H9 (cell line): ENCODE data around the gene ZCCHC17. TPM values are rescaled to one million over a fixed set of nuclear protein-coding genes. Genes with fewer than 3 reads are reported as not detected.

Experiments used
- DNase-seq: peaks from one replicate; pipeline ENCODE4 v3.0.0-alpha.2; 2017
- H2AFZ ChIP-seq: one replicate; pipeline ENCODE4 v1.6.1; 2013; ENCODE audit warnings: mild to moderate bottlenecking, low read length, control low read depth, moderate library complexity
- H2AK5ac ChIP-seq: 2 replicates; pipeline ENCODE4 v1.6.1; 2013; ENCODE audit warnings: low read length, control low read depth, mixed read lengths; ENCODE audit not compliant: insufficient read length
- H2BK120ac ChIP-seq: one replicate; pipeline ENCODE4 v1.6.1; 2013; ENCODE audit warnings: low read depth, mild to moderate bottlenecking, low read length, control low read depth, inconsistent platforms; ENCODE audit not compliant: poor library complexity, severe bottlenecking
- H2BK12ac ChIP-seq: 2 replicates; pipeline ENCODE4 v1.6.1; 2013; ENCODE audit warnings: low read length, control low read depth, mixed read lengths, low read depth; ENCODE audit not compliant: insufficient read length
- H2BK15ac ChIP-seq: 2 replicates; pipeline ENCODE4 v1.6.1; 2013; ENCODE audit warnings: low read depth, low read length, control low read depth
- H2BK20ac ChIP-seq: one replicate; pipeline ENCODE4 v1.6.1; 2013; ENCODE audit warnings: low read depth, mild to moderate bottlenecking, low read length, control low read depth, inconsistent platforms; ENCODE audit not compliant: poor library complexity, severe bottlenecking
- H2BK5ac ChIP-seq: 2 replicates; pipeline ENCODE4 v1.6.1; 2013; ENCODE audit warnings: low read length, control low read depth, mixed read lengths; ENCODE audit not compliant: insufficient read length
- H3K14ac ChIP-seq: 2 replicates; pipeline ENCODE4 v1.6.1; 2013; ENCODE audit warnings: low read length, control low read depth; ENCODE audit not compliant: insufficient read depth
- H3K18ac ChIP-seq: 2 replicates; pipeline ENCODE4 v1.6.1; 2013; ENCODE audit warnings: low read depth, mild to moderate bottlenecking, mixed read lengths, low read length, control low read depth; ENCODE audit not compliant: insufficient read length
- H3K23ac ChIP-seq: 2 replicates; pipeline ENCODE4 v1.6.1; 2013; ENCODE audit warnings: low read length, control low read depth, mixed read lengths, low read depth; ENCODE audit not compliant: insufficient read length
- H3K23me2 ChIP-seq: 2 replicates; pipeline ENCODE4 v1.6.1; 2013; ENCODE audit warnings: low read depth, mild to moderate bottlenecking, mixed read lengths, low read length, control low read depth; ENCODE audit not compliant: insufficient read length, poor library complexity, severe bottlenecking
- H3K27ac ChIP-seq: 2 replicates; pipeline ENCODE4 v1.5.1; 2013; ENCODE audit warnings: low read length, control low read depth, mixed read lengths, low read depth; ENCODE audit not compliant: insufficient read length
- H3K27me3 ChIP-seq: 2 replicates; pipeline ENCODE4 v1.6.1; 2013; ENCODE audit warnings: low read length, control low read depth, inconsistent platforms; ENCODE audit not compliant: insufficient read depth
- H3K4ac ChIP-seq: 2 replicates; pipeline ENCODE4 v1.6.1; 2013; ENCODE audit warnings: low read depth, mild to moderate bottlenecking, control low read depth, inconsistent platforms, low read length, moderate library complexity
- H3K4me1 ChIP-seq: 2 replicates; pipeline ENCODE4 v1.6.1; 2013; ENCODE audit warnings: low read length, control low read depth, inconsistent platforms; ENCODE audit not compliant: insufficient read depth
- H3K4me2 ChIP-seq: 2 replicates; pipeline ENCODE4 v1.6.1; 2013; ENCODE audit warnings: low read length, control low read depth, mixed read lengths; ENCODE audit not compliant: insufficient read length, insufficient read depth
- H3K56ac ChIP-seq: 2 replicates; pipeline ENCODE4 v1.6.1; 2013; ENCODE audit warnings: low read depth, mild to moderate bottlenecking, mixed read lengths, low read length, control low read depth; ENCODE audit not compliant: insufficient read length
- H3K79me1 ChIP-seq: 2 replicates; pipeline ENCODE4 v1.6.1; 2013; ENCODE audit warnings: low read depth, mild to moderate bottlenecking, moderate library complexity, low read length, control low read depth, inconsistent platforms; ENCODE audit not compliant: insufficient read depth, poor library complexity, severe bottlenecking
- H3K79me2 ChIP-seq: 2 replicates; pipeline ENCODE4 v1.6.1; 2013; ENCODE audit warnings: low read length, control low read depth, inconsistent platforms; ENCODE audit not compliant: insufficient read depth
- H3K9ac ChIP-seq: 2 replicates; pipeline ENCODE4 v1.6.1; 2013; ENCODE audit warnings: low read length, control low read depth, mixed read lengths; ENCODE audit not compliant: insufficient read length; ENCODE audit errors: extremely low read depth
- H3K9me3 ChIP-seq: one replicate; pipeline ENCODE4 v1.6.1; 2013; ENCODE audit warnings: low read depth, low read length, inconsistent platforms; ENCODE audit not compliant: control insufficient read depth
- H3T11ph ChIP-seq: one replicate; pipeline ENCODE4 v1.6.1; 2013; ENCODE audit warnings: mild to moderate bottlenecking, low read length, control low read depth, inconsistent platforms
- H4K20me1 ChIP-seq: one replicate; pipeline ENCODE4 v1.6.1; 2013; ENCODE audit not compliant: control insufficient read depth, insufficient read length, insufficient read depth
- H4K5ac ChIP-seq: 2 replicates; pipeline ENCODE4 v1.6.1; 2013; ENCODE audit warnings: low read depth, mild to moderate bottlenecking, mixed read lengths, low read length, control low read depth; ENCODE audit not compliant: insufficient read length
- H4K8ac ChIP-seq: replicated peaks from 2 replicates; pipeline ENCODE4 v1.6.1; 2013; ENCODE audit warnings: low read length, control low read depth, mixed read lengths, low read depth; ENCODE audit not compliant: insufficient read length
- H4K91ac ChIP-seq: 2 replicates; pipeline ENCODE4 v1.6.1; 2013; ENCODE audit warnings: low read depth, mild to moderate bottlenecking, moderate library complexity, mixed read lengths, low read length, control low read depth; ENCODE audit not compliant: insufficient read length
- H3K27ac Mint-ChIP-seq, 3 experiments: 2 replicates in 2 of 3; 3 replicates in 1 of 3; pipeline ENCODE4 v1.8.0; 2020 to 2021; ENCODE audit warnings: mixed read lengths in 3 of 3, mild to moderate bottlenecking in 1 of 3, moderate library complexity in 1 of 3
- H3K27me3 Mint-ChIP-seq: 2 replicates; pipeline ENCODE4 v1.8.0; 2021; ENCODE audit warnings: low read depth, mild to moderate bottlenecking, moderate library complexity, mixed read lengths
- H3K36me3 Mint-ChIP-seq, 3 experiments: 2 replicates in 2 of 3; 3 replicates in 1 of 3; pipeline ENCODE4 v1.8.0; 2020 to 2021; ENCODE audit warnings: low read depth in 3 of 3, mixed read lengths in 3 of 3; ENCODE audit not compliant: insufficient read depth in 1 of 3
- H3K4me1 Mint-ChIP-seq, 2 experiments: 2 replicates each; pipeline ENCODE4 v1.8.0; 2020; ENCODE audit warnings: mixed read lengths in 2 of 2
- H3K4me3 Mint-ChIP-seq, 2 experiments: 2 replicates in 1 of 2; 3 replicates in 1 of 2; pipeline ENCODE4 v1.8.0; 2020 to 2021; ENCODE audit warnings: mild to moderate bottlenecking in 2 of 2, mixed read lengths in 2 of 2, moderate library complexity in 1 of 2
- H3K9me3 Mint-ChIP-seq, 2 experiments: 2 replicates in 1 of 2; 3 replicates in 1 of 2; pipeline ENCODE4 v1.8.0; 2020; ENCODE audit warnings: mild to moderate bottlenecking in 2 of 2, mixed read lengths in 2 of 2, moderate library complexity in 1 of 2
- CTCF ChIP-seq: fragments of 200-600 bp; sonication (generic); conservative IDR thresholded peaks from 3 replicates; pipeline ENCODE4 v1.8.0; 2021; ENCODE audit warnings: antibody characterized with exemption, mild to moderate bottlenecking
- WGBS: extraction: QIAGEN DNeasy Blood & Tissue Kit; methylation state at CpG from one replicate; pipeline ENCODE4 v1.1.7; 2013; ENCODE audit warnings: missing lambda C conversion rate, low lambda C conversion rate, mixed read lengths; ENCODE audit not compliant: insufficient read length; ENCODE audit errors: extremely low coverage; 5-methylcytosine and 5-hydroxymethylcytosine counted together
- total RNA-seq: library from RNA; stranded (reverse); gene quantifications from 2 replicates; pipeline ENCODE4 v1.2.1, GENCODE V29; 2021

Gene ZCCHC17
- total RNA-seq, 1 experiment from 2014 or later: 50.4 TPM

DNA sequence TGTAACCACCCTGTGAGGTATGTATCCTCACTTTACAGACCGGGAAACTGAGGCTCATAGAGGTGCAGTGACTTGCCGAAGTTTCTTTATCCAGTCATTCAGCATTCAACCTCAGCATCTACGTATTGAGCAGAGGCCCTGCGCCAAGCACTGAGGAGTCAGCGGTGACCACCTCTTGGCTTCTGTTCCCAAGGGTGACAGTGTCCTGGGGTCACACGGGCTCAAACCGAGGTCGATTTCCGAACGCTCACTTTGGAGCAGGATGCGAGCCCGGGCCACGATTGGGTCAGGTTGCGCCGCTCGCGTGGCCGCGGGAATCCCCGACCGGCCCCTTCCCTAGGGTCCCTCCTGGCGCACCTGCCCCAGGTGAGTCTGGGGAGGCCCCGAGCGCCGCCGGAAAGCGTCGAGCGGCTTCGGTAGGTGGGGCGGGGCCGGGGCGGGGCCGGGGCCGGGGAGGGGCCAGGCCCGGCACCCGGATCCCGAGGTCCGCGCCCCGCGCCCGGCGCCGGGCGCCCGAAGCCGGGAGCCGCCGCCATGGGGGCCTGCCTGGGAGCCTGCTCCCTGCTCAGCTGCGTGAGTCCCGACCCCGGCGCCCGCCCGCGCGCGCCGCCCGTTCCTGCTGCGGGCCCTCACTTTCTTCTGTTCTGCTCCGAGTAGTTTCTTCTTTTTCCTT lies 116.0 kb downstream of the ZCCHC17 start, which contains the start of gene SERINC2:
TSS of gene SERINC2 (plus strand) at position 482 of the 673 bp plus-strand sequence. CDS start at position 535, 53 bp downstream.
- H3K27ac ChIP-seq: no peak within 1 kb of the TSS
- Mint-ChIP-seq H3K36me3 (peaks cover 0 to 10% (median 7%) of the 10 kb centered on the region in 3 experiments; a peak in 5 of 7 replicates), H3K4me1 (peaks cover 32% of the 10 kb centered on the region in 2 experiments), H3K4me3 (peak within 1 kb of the TSS; percentile 97 to 98), H3K27me3 (peaks cover 28% of the 10 kb centered on the region), H3K9me3 (no peaks in the 10 kb centered on the region), H3K27ac (peak within 1 kb of the TSS in 2 of 3 experiments; percentile 13 to 83; a peak in 3 of 7 replicates)
- no CpG with 5 or more reads among the region's 63 CpGs for WGBS
- no peaks in the 10 kb centered on the region for H4K20me1 ChIP-seq
- no peak within 1 kb of the TSS for H3K56ac ChIP-seq
- H2BK120ac ChIP-seq: no peak within 1 kb of the TSS
- no peaks in the 10 kb centered on the region for H3K9me3 ChIP-seq
- no peak within 1 kb of the TSS for H2AFZ ChIP-seq
- H3K4me1 ChIP-seq: peaks cover 3% of the 10 kb centered on the region; the same call in 1 of the 2 replicates
- H3K79me1 ChIP-seq: no peaks in the 10 kb centered on the region
- no peaks in the 10 kb centered on the region for H3K27me3 ChIP-seq
- H3K18ac ChIP-seq: peak within 1 kb of the TSS; percentile 78
- H3K4me2 ChIP-seq: peak within 1 kb of the TSS; percentile 94
- no peaks in the 10 kb centered on the region for H3K79me2 ChIP-seq
- H3K23me2 ChIP-seq: peaks cover 16% of the 10 kb centered on the region
- no peak for TF ChIP-seq CTCF
- H2AK5ac ChIP-seq: no peak within 1 kb of the TSS
- H2BK20ac ChIP-seq: no peak within 1 kb of the TSS
- H3T11ph ChIP-seq: no peak within 1 kb of the TSS
- H2BK12ac ChIP-seq: no peak within 1 kb of the TSS
- no peak within 1 kb of the TSS for H2BK5ac ChIP-seq
- H2BK15ac ChIP-seq: no peak within 1 kb of the TSS
- no peak within 1 kb of the TSS for H3K23ac ChIP-seq
- no peak within 1 kb of the TSS for H4K5ac ChIP-seq
- peak within 1 kb of the TSS; percentile 39 for H4K8ac ChIP-seq
- DNase-seq: peak; percentile 69
- peak within 1 kb of the TSS; percentile 96 for H3K14ac ChIP-seq
- H4K91ac ChIP-seq: no peak within 1 kb of the TSS
- H3K9ac ChIP-seq: peak within 1 kb of the TSS; percentile 86
- no peak within 1 kb of the TSS for H3K4ac ChIP-seq
